GM19099 (cell line): ENCODE measurements around the gene PDCD2.

Source experiments
- POLR2A ChIP-seq: IDR thresholded peaks from 3 replicates; pipeline ENCODE4 v1.6.1; 2011; ENCODE audit warnings: low read depth; ENCODE audit not compliant: insufficient read length; ENCODE audit errors: extremely low read depth

Gene PDCD2

DNA sequence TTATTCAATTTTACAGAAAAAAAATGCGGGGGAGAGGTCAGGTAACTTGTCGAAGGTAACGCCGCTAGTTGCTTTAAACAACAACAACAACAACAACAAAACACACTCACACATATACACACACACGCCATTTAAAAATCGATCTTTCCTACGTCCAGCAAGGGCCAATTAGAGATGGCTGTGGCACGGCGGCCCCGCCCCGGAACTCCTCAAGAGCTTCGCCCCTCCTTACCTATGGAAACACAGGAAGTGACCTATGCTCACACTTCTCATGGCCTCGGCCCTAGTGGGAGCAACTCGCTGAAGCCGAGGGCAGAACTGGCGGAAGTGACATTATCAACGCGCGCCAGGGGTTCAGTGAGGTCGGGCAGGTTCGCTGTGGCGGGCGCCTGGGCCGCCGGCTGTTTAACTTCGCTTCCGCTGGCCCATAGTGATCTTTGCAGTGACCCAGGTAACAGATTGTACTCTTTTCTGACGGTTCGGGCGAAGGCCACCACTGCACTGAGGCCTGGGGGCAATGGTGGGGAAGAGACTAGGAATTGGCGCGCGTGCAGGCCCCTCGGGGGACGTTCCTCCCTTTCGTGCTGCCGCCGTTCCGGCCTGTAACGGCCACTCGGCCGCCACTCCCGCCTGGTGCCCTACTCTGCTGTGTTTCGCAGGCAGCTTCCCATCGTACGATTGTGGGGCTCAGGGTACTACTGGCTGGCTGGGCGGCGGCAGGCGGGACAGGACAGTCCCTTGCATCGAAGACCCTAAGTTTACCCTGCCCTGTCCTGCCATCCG is 30.2 kb downstream of the PDCD2 start, which contains the start of gene TBP:
Gene TBP, plus strand, starts transcription at position 357 of the 783 bp plus-strand sequence. CDS start 2,661 bp downstream, outside the sequence.
- peak; percentile 77 for TF ChIP-seq POLR2A

- TF ChIP-seq POLR2A, result no peak
Measured at GRCh38 chr6:170553534-170554012, 30.9 kb downstream of the PDCD2 start.

GRCh38 chr6:170552765-170553533 is 31.5 kb downstream of the PDCD2 start, which contains the start of gene PSMB1:
TSS of gene PSMB1 (minus strand) at chr6:170553307. CDS start at chr6:170553242, 65 bp downstream.
- peak; percentile 97 for TF ChIP-seq POLR2A

DNA sequence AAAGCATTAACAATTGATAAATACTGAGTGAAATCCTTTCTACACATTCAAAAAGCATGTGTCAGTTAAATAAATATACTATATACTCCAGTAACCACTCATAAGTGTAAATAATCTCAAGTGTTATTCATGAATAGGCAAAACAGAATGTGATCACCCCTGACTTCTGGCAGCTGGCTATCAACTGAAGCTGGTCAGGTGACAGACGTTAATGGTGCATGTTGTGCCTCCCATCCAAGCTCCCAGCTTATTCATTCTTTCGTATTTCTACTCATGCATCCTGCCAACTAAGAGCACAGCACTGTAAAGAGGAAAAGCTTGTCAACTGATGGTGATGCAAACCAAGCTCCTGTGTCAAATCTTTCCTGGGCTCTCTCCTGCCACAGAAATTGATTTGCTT is 39.0 kb downstream of the PDCD2 start:
- no peak for TF ChIP-seq POLR2A

DNA sequence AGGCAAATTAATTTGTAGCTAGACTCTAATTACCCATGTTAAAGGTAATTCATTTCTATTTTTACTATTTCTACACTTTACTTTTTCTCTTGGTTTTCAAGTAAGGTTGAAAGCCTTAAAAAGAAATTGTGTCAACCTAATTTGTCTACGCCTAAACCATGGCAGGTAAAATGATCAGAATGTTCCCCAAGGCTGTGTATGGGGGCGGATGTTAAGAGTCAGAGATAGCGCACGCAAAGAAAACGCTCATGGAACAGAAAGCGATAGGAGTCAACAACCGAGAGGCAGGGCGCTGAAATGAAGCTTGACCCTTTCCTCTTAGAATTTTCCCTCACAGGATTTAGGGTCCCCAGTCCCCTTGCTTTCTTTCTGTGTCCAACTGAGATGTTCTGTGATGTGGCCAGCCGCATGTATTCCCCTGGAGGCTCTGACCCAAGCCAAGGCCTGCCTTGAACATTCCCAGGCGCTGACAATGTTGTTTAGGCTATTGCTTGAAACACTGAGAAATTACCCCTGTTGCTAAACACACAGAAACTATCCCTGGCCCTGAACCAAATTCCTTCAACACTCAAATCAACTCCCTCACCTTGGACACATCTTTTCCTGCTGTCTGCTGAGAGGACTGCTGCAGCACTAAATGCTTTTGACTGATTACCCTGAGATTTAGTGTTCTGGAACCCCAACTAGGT is 42.3 kb downstream of the PDCD2 start:
- no peak for TF ChIP-seq POLR2A

- no peak for TF ChIP-seq POLR2A
Measured at GRCh38 chr6:170537329-170537728, 47.1 kb downstream of the PDCD2 start.

GRCh38 chr6:170536671-170537070 is 47.8 kb downstream of the PDCD2 start:
- no peak for TF ChIP-seq POLR2A

DNA sequence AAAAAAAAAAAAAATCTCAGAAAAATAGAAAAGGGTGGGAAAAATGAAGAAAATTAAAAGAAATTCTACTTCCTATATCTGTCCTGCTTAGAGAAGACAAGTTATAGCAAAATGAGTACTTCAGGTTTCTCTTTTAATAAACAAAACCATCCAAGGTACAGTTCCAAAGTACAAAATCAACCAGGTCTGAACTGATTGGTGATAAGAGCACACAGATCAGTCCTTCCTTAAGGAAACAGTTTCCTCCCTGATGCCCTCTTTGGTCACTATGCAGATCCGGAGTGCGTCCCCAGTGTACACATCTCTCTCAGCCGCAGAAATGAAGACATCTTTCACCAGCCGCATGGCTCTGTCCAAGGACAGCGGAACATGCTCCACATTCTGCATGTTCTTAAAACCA is 49.4 kb downstream of the PDCD2 start:
- no peak for TF ChIP-seq POLR2A

DNA sequence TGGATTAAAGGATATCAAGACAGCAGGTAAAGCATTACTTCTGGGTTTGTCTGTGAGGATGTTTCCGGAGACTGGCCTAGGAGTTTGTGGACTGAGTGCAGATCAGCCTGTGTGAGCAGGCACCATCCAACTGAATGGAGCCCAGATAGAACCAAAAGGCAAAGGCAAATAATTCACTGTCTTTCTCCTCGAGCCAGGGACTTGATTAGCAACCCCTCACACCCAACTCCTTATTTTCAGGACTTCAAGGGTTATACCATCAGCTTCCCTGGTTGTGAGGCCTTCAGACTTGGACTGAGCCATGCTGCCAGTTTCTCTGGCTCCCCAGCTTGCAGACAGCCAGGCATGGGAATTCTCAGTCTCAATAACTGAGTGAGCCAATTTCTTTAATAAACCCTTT is 50.6 kb downstream of the PDCD2 start:
- TF ChIP-seq POLR2A, result no peak

DNA sequence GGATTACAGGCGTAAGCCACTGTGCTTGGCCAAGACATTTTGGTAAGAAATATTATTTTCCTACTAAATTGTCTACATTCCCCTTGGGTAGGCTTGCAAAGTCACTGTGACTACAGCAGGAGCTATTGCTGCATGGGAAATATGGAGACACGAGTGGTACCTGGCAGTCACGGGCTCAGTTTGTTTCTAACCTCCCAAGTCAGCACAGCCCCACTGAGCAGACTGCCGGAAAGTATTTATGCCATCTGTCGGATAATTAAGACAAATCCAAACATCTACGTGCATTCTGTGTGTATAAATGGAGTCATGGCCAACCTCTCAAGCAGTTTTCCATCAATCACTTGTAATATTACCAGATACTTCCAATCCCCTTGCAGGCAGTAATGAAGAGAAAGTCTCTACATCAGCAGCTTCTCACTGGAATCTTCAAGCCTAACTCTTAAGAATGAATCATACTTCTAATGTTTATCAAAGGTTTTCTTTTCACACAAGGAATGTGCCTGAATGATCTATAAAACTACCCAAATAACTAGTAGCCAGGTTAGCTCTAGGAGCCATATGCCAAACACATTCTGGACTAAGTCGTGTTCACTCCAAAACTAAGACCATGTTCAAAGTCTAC is 51.5 kb downstream of the PDCD2 start:
- TF ChIP-seq POLR2A, result no peak

DNA sequence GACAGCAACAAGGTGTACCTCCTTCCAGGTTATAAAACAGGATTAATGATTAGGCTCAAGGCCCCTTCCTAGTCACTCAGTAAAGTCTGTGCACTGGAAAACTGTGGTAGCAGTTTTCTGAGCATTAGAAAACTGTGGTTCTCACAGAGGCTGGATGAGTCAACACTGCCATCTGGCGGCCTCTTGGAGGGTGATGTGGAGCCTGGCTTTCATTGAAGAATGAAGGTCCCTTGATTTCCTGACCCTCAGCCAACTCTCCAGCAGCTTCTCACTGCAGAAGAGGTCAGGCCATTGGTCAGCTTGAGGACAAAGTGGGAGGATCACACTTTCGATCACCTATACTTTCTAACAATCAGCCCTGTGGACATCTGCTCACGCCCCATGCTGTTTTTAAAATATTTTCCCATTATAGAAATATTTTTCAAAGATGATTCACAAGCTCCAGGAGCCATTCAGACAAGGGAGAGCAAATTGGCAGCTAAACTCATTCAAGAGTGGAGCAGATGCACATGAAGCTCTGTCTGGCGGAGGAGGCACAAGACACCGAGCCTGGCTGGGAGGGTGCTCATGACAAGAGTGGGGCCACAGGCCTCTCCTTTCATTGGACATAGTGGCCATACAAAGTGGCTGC is 54.5 kb downstream of the PDCD2 start:
- no peak for TF ChIP-seq POLR2A

DNA sequence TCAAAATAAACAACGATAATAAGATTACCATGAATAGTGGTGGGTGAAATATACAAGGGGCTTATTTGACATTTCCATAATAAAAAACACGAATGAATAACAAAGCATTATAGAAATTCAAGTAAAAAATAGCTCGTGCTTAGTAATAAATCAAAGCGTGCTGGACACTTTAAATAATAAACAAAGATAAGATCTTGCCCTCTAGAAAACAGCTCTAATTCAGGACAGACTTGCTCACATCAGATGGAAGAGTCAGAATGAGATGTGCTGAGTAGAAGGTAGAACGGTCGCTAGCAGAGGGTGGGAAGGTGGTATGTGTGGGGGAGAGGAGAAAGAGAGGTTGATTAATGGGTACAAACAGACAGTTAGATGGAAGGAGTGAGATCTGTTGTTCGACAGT is 58.6 kb downstream of the PDCD2 start:
- TF ChIP-seq POLR2A, result no peak
